OCI-LY3 (cell line): ENCODE measurements around the gene HS2ST1.

Experiments used
- H2AFZ ChIP-seq: fragments of 200-600, 300-600 bp; shearing (Covaris generic); 2 replicates; pipeline ENCODE4 v1.6.0; 2014; ENCODE audit warnings: antibody characterized with exemption, low read depth, low read length
- H3K27ac ChIP-seq: fragments of 200-600, 300-600 bp; sonication (generic); 2 replicates; pipeline ENCODE4 v1.5.1; 2014; ENCODE audit warnings: mild to moderate bottlenecking, low read length, moderate library complexity, mixed read lengths
- H3K27me3 ChIP-seq: fragments of 200-600, 300-600 bp; sonication (generic); 2 replicates; pipeline ENCODE4 v1.6.1; 2014; ENCODE audit warnings: low read depth, low read length, mixed read lengths
- H3K36me3 ChIP-seq: fragments of 200-600, 300-600 bp; sonication (generic); replicated peaks from 2 replicates; pipeline ENCODE3; 2014; ENCODE audit warnings: low read depth, low read length, mixed read lengths
- H3K4me1 ChIP-seq: fragments of 300-600, 200-600 bp; sonication (generic); 2 replicates; pipeline ENCODE4 v1.6.1; 2014; ENCODE audit warnings: low read length, mixed read lengths
- H3K4me2 ChIP-seq: fragments of 200-600, 300-600 bp; sonication (generic); 2 replicates; pipeline ENCODE4 v1.6.1; 2014; ENCODE audit warnings: low read length, mixed read lengths
- H3K4me3 ChIP-seq: fragments of 300-600, 200-600 bp; sonication (generic); 2 replicates; pipeline ENCODE4 v1.5.1; 2014; ENCODE audit warnings: antibody characterized with exemption, mild to moderate bottlenecking, low read length, moderate library complexity
- H3K79me2 ChIP-seq: fragments of 300-600, 200-600 bp; shearing (Covaris generic); 2 replicates; pipeline ENCODE4 v1.6.1; 2014; ENCODE audit warnings: mild to moderate bottlenecking, low read length, mixed read lengths
- H3K9ac ChIP-seq: fragments of 300-600, 200-600 bp; shearing (Covaris generic); 2 replicates; pipeline ENCODE4 v1.6.0; 2014; ENCODE audit warnings: mild to moderate bottlenecking, low read length, moderate library complexity
- H3K9me3 ChIP-seq: fragments of 200-600, 300-600 bp; shearing (Covaris generic); 2 replicates; pipeline ENCODE4 v1.6.1; 2014; ENCODE audit warnings: low read length, mixed read lengths; ENCODE audit not compliant: insufficient read depth
- H4K20me1 ChIP-seq: fragments of 200-600, 300-600 bp; sonication (generic); 2 replicates; pipeline ENCODE4 v1.6.1; 2016; ENCODE audit warnings: low read length, mixed read lengths; ENCODE audit not compliant: insufficient read depth
- CTCF ChIP-seq: fragments of 200-600, 300-600 bp; sonication (generic); IDR thresholded peaks from 2 replicates; pipeline ENCODE4 v1.5.1; 2014; ENCODE audit warnings: antibody characterized with exemption, low read length, low read depth
- EZH2phosphoT487 ChIP-seq: fragments of 200-600 bp; shearing (Covaris generic); IDR thresholded peaks from 2 replicates; pipeline ENCODE4 v1.6.1; 2018; ENCODE audit warnings: antibody characterized with exemption, mixed run types, low read depth

Gene HS2ST1

GRCh38 chr1:87092846-87093245, 178.4 kb downstream of the HS2ST1 start:
- no peak overlapping the region for H2AFZ ChIP-seq
- no peaks in the 10 kb centered on the region for H4K20me1 ChIP-seq
- H3K4me2 ChIP-seq = no peak overlapping the region
- no peak overlapping the region for H3K9ac ChIP-seq
- no peak overlapping the region for H3K4me3 ChIP-seq
- no peaks in the 10 kb centered on the region for H3K36me3 ChIP-seq
- H3K27me3 ChIP-seq = no peaks in the 10 kb centered on the region
- H3K27ac ChIP-seq = no peak overlapping the region
- no peaks in the 10 kb centered on the region for H3K9me3 ChIP-seq
- H3K4me1 ChIP-seq = peaks cover 12% of the 10 kb centered on the region
- TF ChIP-seq EZH2phosphoT487 = no peak
- no peak for TF ChIP-seq CTCF
- H3K79me2 ChIP-seq = no peaks in the 10 kb centered on the region

GRCh38 chr1:87093286-87093685, 178.9 kb downstream of the HS2ST1 start:
- H3K79me2 ChIP-seq = no peaks in the 10 kb centered on the region
- no peak overlapping the region for H2AFZ ChIP-seq
- no peaks in the 10 kb centered on the region for H3K36me3 ChIP-seq
- H3K9me3 ChIP-seq = no peaks in the 10 kb centered on the region
- H3K27ac ChIP-seq = no peak overlapping the region
- H3K4me1 ChIP-seq = peaks cover 12% of the 10 kb centered on the region
- H3K27me3 ChIP-seq = no peaks in the 10 kb centered on the region
- no peak overlapping the region for H3K9ac ChIP-seq
- H3K4me2 ChIP-seq = no peak overlapping the region
- no peak overlapping the region for H3K4me3 ChIP-seq
- TF ChIP-seq EZH2phosphoT487 (no peak), CTCF (no peak)
- H4K20me1 ChIP-seq = no peaks in the 10 kb centered on the region

GRCh38 chr1:87094238-87094637, 179.8 kb downstream of the HS2ST1 start:
- Histone ChIP-seq H3K27ac (no peak overlapping the region), H3K36me3 (no peaks in the 10 kb centered on the region), H3K9ac (no peak overlapping the region), H2AFZ (no peak overlapping the region), H4K20me1 (no peaks in the 10 kb centered on the region), H3K4me2 (no peak overlapping the region), H3K79me2 (no peaks in the 10 kb centered on the region), H3K27me3 (no peaks in the 10 kb centered on the region), H3K4me3 (no peak overlapping the region), H3K9me3 (no peaks in the 10 kb centered on the region), H3K4me1 (peaks cover 12% of the 10 kb centered on the region)
- TF ChIP-seq EZH2phosphoT487 = no peak
- no peak for TF ChIP-seq CTCF

GRCh38 chr1:87100271-87100670, 185.8 kb downstream of the HS2ST1 start:
- no peak overlapping the region for H3K4me3 ChIP-seq
- H3K9ac ChIP-seq = no peak overlapping the region
- H3K9me3 ChIP-seq = no peaks in the 10 kb centered on the region
- no peak overlapping the region for H2AFZ ChIP-seq
- TF ChIP-seq CTCF (no peak), EZH2phosphoT487 (no peak)
- H3K4me2 ChIP-seq = no peak overlapping the region
- H3K27ac ChIP-seq = no peak overlapping the region
- no peaks in the 10 kb centered on the region for H3K79me2 ChIP-seq
- H3K4me1 ChIP-seq = no peaks in the 10 kb centered on the region
- no peaks in the 10 kb centered on the region for H3K27me3 ChIP-seq
- no peaks in the 10 kb centered on the region for H4K20me1 ChIP-seq
- H3K36me3 ChIP-seq = no peaks in the 10 kb centered on the region
